Osteocyte (in vitro differentiated cells): ENCODE measurements around the gene LTK. TPM values are rescaled to one million over a fixed set of nuclear protein-coding genes. Genes with fewer than 3 reads are reported as not detected.

Experiments
- DNase-seq: peaks from one replicate; pipeline ENCODE4 v3.0.0; 2021; ENCODE audit warnings: mixed read lengths; ENCODE audit not compliant: unreplicated experiment; ENCODE audit errors: extremely low spot score
- H3K27ac Mint-ChIP-seq: one replicate; pipeline ENCODE4 v1.8.0; 2021; ENCODE audit warnings: mild to moderate bottlenecking, mixed read lengths; ENCODE audit not compliant: unreplicated experiment
- H3K27me3 Mint-ChIP-seq: one replicate; pipeline ENCODE4 v1.8.0; 2021; ENCODE audit warnings: mixed read lengths; ENCODE audit not compliant: unreplicated experiment
- H3K36me3 Mint-ChIP-seq: one replicate; pipeline ENCODE4 v1.8.0; 2021; ENCODE audit warnings: mixed read lengths; ENCODE audit not compliant: unreplicated experiment
- H3K4me1 Mint-ChIP-seq: one replicate; pipeline ENCODE4 v1.8.0; 2021; ENCODE audit warnings: mixed read lengths; ENCODE audit not compliant: unreplicated experiment
- H3K4me3 Mint-ChIP-seq: one replicate; pipeline ENCODE4 v1.8.0; 2021; ENCODE audit warnings: mild to moderate bottlenecking, moderate library complexity, mixed read lengths; ENCODE audit not compliant: unreplicated experiment
- H3K9me3 Mint-ChIP-seq: one replicate; pipeline ENCODE4 v1.8.0; 2021; ENCODE audit warnings: mixed read lengths; ENCODE audit not compliant: unreplicated experiment
- total RNA-seq: library from RNA; stranded (reverse); gene quantifications from 2 replicates; pipeline ENCODE4 v1.2.1, GENCODE V29; 2021
- TF ChIP-seq, protein P1 (sequence below): fragments of 200-600 bp; sonication (generic); IDR thresholded peaks from 2 replicates; pipeline ENCODE4 v1.5.0; 2021; ENCODE audit warnings: antibody characterized with exemption, mild to moderate bottlenecking, moderate library complexity

Gene LTK
- total RNA-seq, 1 donor from 2014 or later: 0.91 TPM

DNA sequence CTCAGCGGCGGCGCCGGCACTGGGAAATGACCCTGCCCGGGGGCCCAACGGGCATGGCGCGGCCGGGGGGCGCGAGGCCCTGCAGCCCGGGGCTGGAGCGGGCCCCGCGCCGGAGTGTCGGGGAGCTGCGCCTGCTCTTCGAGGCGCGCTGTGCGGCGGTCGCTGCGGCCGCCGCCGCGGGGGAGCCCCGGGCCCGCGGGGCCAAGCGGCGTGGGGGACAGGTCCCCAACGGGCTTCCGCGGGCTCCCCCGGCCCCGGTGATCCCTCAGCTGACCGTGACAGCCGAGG, 19.8 kb downstream of the LTK start:
- Mint-ChIP-seq H3K27ac (no peak overlapping the region), H3K9me3 (no peaks in the 10 kb centered on the region), H3K36me3 (peaks cover 2% of the 10 kb centered on the region), H3K4me3 (no peak overlapping the region), H3K27me3 (peaks cover 32% of the 10 kb centered on the region), H3K4me1 (peaks cover 16% of the 10 kb centered on the region)
- no peak for DNase-seq
- TF ChIP-seq, protein P1, sequence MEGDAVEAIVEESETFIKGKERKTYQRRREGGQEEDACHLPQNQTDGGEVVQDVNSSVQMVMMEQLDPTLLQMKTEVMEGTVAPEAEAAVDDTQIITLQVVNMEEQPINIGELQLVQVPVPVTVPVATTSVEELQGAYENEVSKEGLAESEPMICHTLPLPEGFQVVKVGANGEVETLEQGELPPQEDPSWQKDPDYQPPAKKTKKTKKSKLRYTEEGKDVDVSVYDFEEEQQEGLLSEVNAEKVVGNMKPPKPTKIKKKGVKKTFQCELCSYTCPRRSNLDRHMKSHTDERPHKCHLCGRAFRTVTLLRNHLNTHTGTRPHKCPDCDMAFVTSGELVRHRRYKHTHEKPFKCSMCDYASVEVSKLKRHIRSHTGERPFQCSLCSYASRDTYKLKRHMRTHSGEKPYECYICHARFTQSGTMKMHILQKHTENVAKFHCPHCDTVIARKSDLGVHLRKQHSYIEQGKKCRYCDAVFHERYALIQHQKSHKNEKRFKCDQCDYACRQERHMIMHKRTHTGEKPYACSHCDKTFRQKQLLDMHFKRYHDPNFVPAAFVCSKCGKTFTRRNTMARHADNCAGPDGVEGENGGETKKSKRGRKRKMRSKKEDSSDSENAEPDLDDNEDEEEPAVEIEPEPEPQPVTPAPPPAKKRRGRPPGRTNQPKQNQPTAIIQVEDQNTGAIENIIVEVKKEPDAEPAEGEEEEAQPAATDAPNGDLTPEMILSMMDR: no peak

DNA sequence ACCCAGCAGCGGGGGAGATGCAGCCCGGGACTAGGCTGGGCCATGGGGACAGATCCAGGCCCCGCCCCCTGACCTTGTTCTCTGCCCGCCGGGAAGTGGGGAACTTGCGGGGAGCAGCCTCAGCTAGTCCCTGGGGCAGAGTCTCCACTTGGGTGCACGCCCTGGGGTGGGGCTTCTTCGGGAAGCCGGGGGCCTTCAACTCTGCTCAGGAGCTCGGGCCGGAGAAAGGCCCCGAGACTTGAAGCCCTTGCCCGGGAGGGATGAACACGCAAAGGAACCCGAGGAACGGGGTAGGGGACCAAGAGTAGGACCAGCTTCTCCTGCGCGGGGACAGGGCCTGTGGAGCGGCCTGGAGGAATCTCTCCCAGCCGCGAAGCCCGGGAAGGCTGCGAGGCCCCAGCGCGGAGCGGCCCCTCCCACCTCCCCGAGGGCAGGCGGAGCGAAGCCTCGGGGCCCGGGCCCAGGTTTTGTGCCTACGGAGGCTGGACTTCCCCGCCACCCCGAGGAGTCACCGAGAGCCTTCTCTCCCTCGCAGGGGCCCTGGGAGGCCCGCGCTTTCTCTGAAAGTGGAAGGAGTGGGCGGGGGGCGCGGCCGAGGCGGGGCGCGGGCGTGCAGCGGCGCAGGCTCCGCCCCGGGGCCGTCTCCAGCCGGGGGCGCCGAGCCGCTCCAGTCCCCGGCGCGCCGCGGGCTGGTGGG, 20.3 kb downstream of the LTK start, which contains the start of gene ITPKA:
TSS of gene ITPKA (plus strand) at position 670 of the 697 bp plus-strand sequence. CDS start 54 bp downstream, outside the sequence.
- Mint-ChIP-seq H3K36me3 (peaks cover 2% of the 10 kb centered on the region), H3K4me1 (peaks cover 16% of the 10 kb centered on the region), H3K9me3 (no peaks in the 10 kb centered on the region), H3K27ac (no peak within 1 kb of the TSS), H3K4me3 (peak within 1 kb of the TSS; percentile 76), H3K27me3 (peaks cover 27% of the 10 kb centered on the region)
- DNase-seq: no peak
- TF ChIP-seq, protein P1: no peak

DNA sequence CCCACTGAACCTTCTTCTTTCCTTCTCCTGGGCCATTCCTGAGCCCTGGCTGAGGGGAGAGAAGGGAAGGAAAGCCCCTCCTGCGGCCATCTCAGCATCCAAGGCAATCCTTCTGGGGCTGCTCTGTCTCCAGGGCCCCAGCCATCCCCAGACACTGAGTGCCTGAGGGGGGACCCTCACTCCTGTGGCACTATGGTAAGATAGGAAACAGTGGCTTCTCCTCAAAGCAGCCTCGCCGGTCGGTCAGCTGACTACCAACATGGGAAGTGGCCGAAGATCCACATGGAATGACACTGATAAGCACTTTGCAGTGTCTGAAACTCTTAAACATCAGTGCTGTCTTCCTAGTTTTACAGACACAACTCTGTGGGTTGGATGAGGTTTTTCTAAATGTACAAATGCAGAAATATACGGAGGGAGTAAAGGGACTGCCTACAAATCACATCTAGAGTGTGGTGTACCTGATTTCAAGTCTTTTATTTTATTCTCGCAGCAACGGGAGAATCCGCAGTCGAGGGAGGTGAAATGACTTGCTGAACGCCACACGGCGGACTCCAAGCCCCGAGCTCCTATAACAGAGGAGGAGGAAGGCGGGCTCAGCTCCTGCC, 20.9 kb downstream of the LTK start:
- peaks cover 24% of the 10 kb centered on the region for H3K27me3 Mint-ChIP-seq
- DNase-seq: no peak
- TF ChIP-seq, protein P1: no peak
- peak overlapping the region; percentile 76 for H3K4me3 Mint-ChIP-seq
- peaks cover 2% of the 10 kb centered on the region for H3K36me3 Mint-ChIP-seq
- H3K9me3 Mint-ChIP-seq: no peaks in the 10 kb centered on the region
- H3K4me1 Mint-ChIP-seq: peaks cover 16% of the 10 kb centered on the region
- no peak overlapping the region for H3K27ac Mint-ChIP-seq

DNA sequence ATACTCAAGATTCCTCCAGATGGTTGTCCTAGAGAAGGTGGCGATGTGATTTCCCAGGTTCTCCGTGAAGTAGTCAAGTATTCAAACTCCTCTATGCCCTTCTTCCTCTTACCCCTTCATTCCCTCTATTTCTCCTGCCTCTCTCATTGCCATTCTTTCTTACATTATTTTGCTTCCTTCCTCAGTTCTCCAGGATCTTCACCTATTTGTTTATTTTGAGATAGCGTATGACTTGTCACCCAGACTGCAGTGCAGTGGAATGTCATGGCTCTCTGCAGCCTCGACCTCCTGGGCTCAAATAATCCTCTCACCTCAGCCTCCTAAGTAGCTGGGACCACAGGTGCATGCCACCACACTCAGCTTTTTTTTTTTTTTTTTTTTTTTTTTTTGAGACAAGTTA, 21.7 kb downstream of the LTK start:
- Mint-ChIP-seq H3K4me3 (no peak overlapping the region), H3K9me3 (no peaks in the 10 kb centered on the region), H3K36me3 (peaks cover 2% of the 10 kb centered on the region), H3K4me1 (peaks cover 16% of the 10 kb centered on the region), H3K27me3 (peaks cover 18% of the 10 kb centered on the region), H3K27ac (no peak overlapping the region)
- TF ChIP-seq, protein P1: no peak
- DNase-seq: no peak

DNA sequence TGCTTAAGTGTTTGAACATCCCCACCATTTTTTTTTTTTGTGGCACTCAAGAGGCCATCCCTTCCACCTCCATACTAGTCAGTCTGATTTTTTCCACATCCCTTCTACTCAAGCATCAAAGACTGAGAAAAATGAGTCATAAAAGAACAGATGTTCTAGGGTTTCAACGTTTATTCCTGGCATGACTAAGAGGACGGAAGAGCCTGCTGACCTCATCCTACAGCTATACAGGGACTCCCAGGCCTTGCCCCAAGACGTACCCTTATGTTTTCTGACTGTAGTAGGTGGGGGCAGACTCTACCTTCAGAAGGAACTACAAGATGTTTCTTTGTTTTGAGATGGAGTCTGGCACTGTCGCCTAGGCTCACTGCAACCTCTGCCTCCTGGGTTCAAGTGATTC, 23.3 kb downstream of the LTK start:
- Mint-ChIP-seq H3K36me3 (peaks cover 2% of the 10 kb centered on the region), H3K9me3 (no peaks in the 10 kb centered on the region), H3K4me1 (peaks cover 16% of the 10 kb centered on the region), H3K4me3 (no peak overlapping the region), H3K27me3 (peaks cover 10% of the 10 kb centered on the region), H3K27ac (no peak overlapping the region)
- TF ChIP-seq, protein P1: no peak
- no peak for DNase-seq
